Endothelial cell of umbilical vein (primary cell): ENCODE measurements around the gene THSD7B. TPM values are rescaled to one million over a fixed set of nuclear protein-coding genes. Genes with fewer than 3 reads are reported as not detected.

Experiments
- BruUV-seq: library from RNA; stranded (reverse); fragments of 400-500 nt; replicated peaks from 2 replicates; lab custom pipeline; 2021; lab: Mats Ljungman, UMichigan
- CTCF ChIA-PET: fragments of 300-600, 350-600 bp; sonication (Branson Sonifier 250); formaldehyde crosslinking; loops from one replicate; lab custom pipeline; 2021; ENCODE audit warnings: antibody characterized with exemption, inconsistent platforms; lab: Charles Lee
- POLR2A ChIA-PET: fragments of 300-600, 350-600 bp; sonication (Branson Sonifier 250); formaldehyde crosslinking; loops from one replicate; lab custom pipeline; 2021; ENCODE audit warnings: antibody characterized with exemption, inconsistent platforms; lab: Charles Lee
- DNase-seq: peaks from one replicate; pipeline ENCODE4 v3.0.0-alpha.2; 2011; ENCODE audit warnings: low read depth, low spot score
- FAIRE-seq: peaks from 2 replicates; lab custom pipeline; 2011; peaks lifted over from hg19 to GRCh38; lab: Jason Lieb, UNC
- H2AFZ ChIP-seq: 2 replicates; pipeline ENCODE4 v1.6.0; 2012; ENCODE audit warnings: low read depth, low read length, control low read depth, inconsistent platforms
- H3K27ac ChIP-seq: 2 replicates; pipeline ENCODE4 v1.5.1; 2011; ENCODE audit warnings: low read depth, mild to moderate bottlenecking, control low read depth, low read length, moderate library complexity; ENCODE audit not compliant: insufficient read depth
- H3K27me3 ChIP-seq, 2 experiments: 2 replicates each; pipeline versions ENCODE4 v1.6.0 to v1.6.1; 2011; ENCODE audit warnings: low read length in 2 of 2, mixed read lengths in 1 of 2; ENCODE audit not compliant: control insufficient read depth in 2 of 2, insufficient read depth in 2 of 2
- H3K36me3 ChIP-seq, 2 experiments: 2 replicates in 1 of 2; 3 replicates in 1 of 2; pipeline ENCODE4 v1.5.1; 2011; ENCODE audit warnings: low read length in 2 of 2, mild to moderate bottlenecking in 1 of 2, moderate library complexity in 1 of 2; ENCODE audit not compliant: control insufficient read depth in 2 of 2, insufficient read depth in 2 of 2; ENCODE audit errors: extremely low read depth in 1 of 2
- H3K4me1 ChIP-seq: 3 replicates; pipeline ENCODE4 v1.5.1; 2011; ENCODE audit warnings: mild to moderate bottlenecking, low read length; ENCODE audit not compliant: control insufficient read depth, insufficient read depth; ENCODE audit errors: extremely low read depth
- H3K4me2 ChIP-seq: 2 replicates; pipeline ENCODE4 v1.6.1; 2011; ENCODE audit warnings: low read length, control low read depth, mixed read lengths; ENCODE audit not compliant: insufficient read depth
- H3K4me3 ChIP-seq, 3 experiments: fragments of 200-600 bp in 1 of 3; sonication (generic), shearing (Covaris generic) in 1 of 3; replicated peaks in 1 of 3; 2 replicates each; pipeline ENCODE4 v1.5.1; 2011 to 2016; ENCODE audit warnings: control low read depth in 3 of 3, low read length in 3 of 3, mild to moderate bottlenecking in 2 of 3, inconsistent platforms in 1 of 3, low read depth in 1 of 3, moderate library complexity in 1 of 3; ENCODE audit not compliant: insufficient read depth in 1 of 3
- H3K79me2 ChIP-seq: 2 replicates; pipeline ENCODE4 v1.6.0; 2012; ENCODE audit warnings: low read length, inconsistent platforms; ENCODE audit not compliant: control insufficient read depth, insufficient read depth
- H3K9ac ChIP-seq: replicated peaks from 2 replicates; pipeline ENCODE3; 2011; ENCODE audit warnings: low read length, control low read depth; ENCODE audit not compliant: insufficient read depth; ENCODE audit errors: extremely low read depth
- H3K9me1 ChIP-seq: replicated peaks from 3 replicates; pipeline ENCODE4 v1.6.0; 2011; ENCODE audit warnings: mild to moderate bottlenecking, low read length; ENCODE audit not compliant: control insufficient read depth, insufficient read depth; ENCODE audit errors: extremely low read depth
- H3K9me3 ChIP-seq: replicated peaks from 2 replicates; pipeline ENCODE4 v1.5.1; 2012; ENCODE audit warnings: low read length, inconsistent platforms; ENCODE audit not compliant: control insufficient read depth, insufficient read depth
- H4K20me1 ChIP-seq: replicated peaks from 2 replicates; pipeline ENCODE3; 2011; ENCODE audit warnings: mild to moderate bottlenecking, low read length; ENCODE audit not compliant: control insufficient read depth, insufficient read depth; ENCODE audit errors: extremely low read depth
- EZH2 ChIP-seq: IDR thresholded peaks from 2 replicates; pipeline ENCODE4 v1.6.1; 2012; ENCODE audit warnings: borderline replicate concordance, low read depth, mild to moderate bottlenecking, moderate library complexity, low read length, inconsistent platforms; ENCODE audit not compliant: severe bottlenecking
- FOS ChIP-seq: IDR thresholded peaks from 2 replicates; pipeline ENCODE4 v1.6.1; 2011; ENCODE audit warnings: mild to moderate bottlenecking, low read length, moderate library complexity, borderline replicate concordance; ENCODE audit not compliant: insufficient read depth
- GATA2 ChIP-seq: IDR thresholded peaks from 2 replicates; pipeline ENCODE4 v1.7.0; 2011; ENCODE audit warnings: low read depth, mild to moderate bottlenecking, moderate library complexity, mixed read lengths, low read length; ENCODE audit not compliant: insufficient read length, insufficient read depth
- JUN ChIP-seq: IDR thresholded peaks from 2 replicates; pipeline ENCODE4 v1.6.1; 2011; ENCODE audit warnings: borderline replicate concordance, low read depth; ENCODE audit not compliant: insufficient read length, insufficient read depth
- MYC ChIP-seq: IDR thresholded peaks from one replicate; pipeline ENCODE4 v1.6.1; 2011; ENCODE audit warnings: mild to moderate bottlenecking, low read depth, low read length
- POLR2A ChIP-seq: IDR thresholded peaks from 2 replicates; pipeline ENCODE4 v1.6.1; 2012; ENCODE audit warnings: low read depth, mild to moderate bottlenecking, control low read depth, low read length
- POLR2AphosphoS5 ChIP-seq: IDR thresholded peaks from 2 replicates; pipeline ENCODE4 v1.6.1; 2012; ENCODE audit warnings: low read depth, mild to moderate bottlenecking, control low read depth, low read length, moderate library complexity; ENCODE audit not compliant: insufficient read depth
- dilution Hi-C: fragments of 300-500 bp; cut with MboI; formaldehyde crosslinking; loops from one replicate; pipeline ENCODE4 v1.15.0; 2019; ENCODE audit warnings: low sequenced_read_pairs; ENCODE audit not compliant: extremely low pct_ligation_motif_present
- intact Hi-C: fragments of 100-400 bp; cut with micrococcal nuclease; formaldehyde crosslinking; loops from one replicate; pipeline ENCODE4 v1.10.0; 2022
- polyA plus RNA-seq, 4 experiments: library from polyadenylated mRNA; depleted of rRNA in 3 of 4; stranded (reverse) in 3 of 4; unstranded in 1 of 4; fragments of >200 nt; gene quantifications; 2 replicates each; pipeline versions ENCODE4 v1.2.1 to v1.2.3, GENCODE V29; 2011 to 2012; ENCODE audit warnings: missing spikeins in 1 of 4
- total RNA-seq: library from RNA; stranded (reverse); gene quantifications from 2 replicates; pipeline ENCODE4 v1.2.3, GENCODE V29; 2021
- TF ChIP-seq, protein P1 (sequence below), 2 donors: IDR thresholded peaks; 1 replicate in 1 of 2; 2 replicates in 1 of 2; pipeline ENCODE4 v1.5.1; 2011; ENCODE audit warnings: low read length in 2 of 2, mild to moderate bottlenecking in 2 of 2, moderate library complexity in 2 of 2, control low read depth in 1 of 2, inconsistent platforms in 1 of 2, low read depth in 1 of 2; ENCODE audit not compliant: insufficient read depth in 1 of 2; ENCODE audit errors: extremely low read depth in 1 of 2
- TF ChIP-seq, protein P2 (sequence below): IDR thresholded peaks from 2 replicates; pipeline ENCODE4 v1.6.1; 2011; ENCODE audit not compliant: insufficient read depth, insufficient read length

Gene THSD7B
- total and polyA plus RNA-seq, 2 donors (not counting 3 experiments of a cell fraction or from before 2014, with no cell fraction given) = 0.04 TPM; not detected in 1

DNA sequence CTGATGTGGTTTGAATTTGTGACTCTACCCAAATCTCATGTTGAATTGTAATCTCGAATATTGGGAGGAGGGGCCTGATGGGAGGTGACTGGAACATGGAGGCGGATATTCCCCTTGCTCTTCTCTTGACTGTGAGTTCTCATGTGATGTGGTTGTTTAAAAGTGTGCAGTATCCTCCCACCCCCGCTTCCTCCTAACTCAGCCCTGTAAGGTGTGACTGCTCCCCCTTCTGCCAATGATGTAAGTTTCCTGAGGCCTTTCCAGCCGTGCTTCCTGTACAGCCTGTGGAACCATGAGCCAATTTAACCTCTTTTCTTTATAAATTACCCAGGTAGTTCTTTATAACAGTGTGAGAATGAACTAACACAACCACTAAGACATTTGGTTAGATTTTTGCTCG is 458.4 kb downstream of the THSD7B start:
- H3K4me1 ChIP-seq = no peaks in the 10 kb centered on the region
- no peak overlapping the region for H3K9ac ChIP-seq
- H3K9me3 ChIP-seq = no peaks in the 10 kb centered on the region
- no peaks in the 10 kb centered on the region for H3K27me3 ChIP-seq
- no peak for TF ChIP-seq EZH2
- TF ChIP-seq GATA2 = no peak
- no peak for TF ChIP-seq FOS
- H3K4me2 ChIP-seq = no peak overlapping the region
- dilution Hi-C loops = no loop called here
- FAIRE-seq (no peak), DNase-seq (no peak)
- BruUV-seq = no TSS peak
- CTCF ChIA-PET = no interaction called here
- no peaks in the 10 kb centered on the region for H3K9me1 ChIP-seq
- H3K36me3 ChIP-seq = no peaks in the 10 kb centered on the region
- no peaks in the 10 kb centered on the region for H3K79me2 ChIP-seq
- H2AFZ ChIP-seq = no peak overlapping the region
- POLR2A ChIA-PET = no interaction called here
- H3K27ac ChIP-seq = no peak overlapping the region
- intact Hi-C loops = no loop called here
- no peaks in the 10 kb centered on the region for H4K20me1 ChIP-seq
- H3K4me3 ChIP-seq = no peak overlapping the region

DNA sequence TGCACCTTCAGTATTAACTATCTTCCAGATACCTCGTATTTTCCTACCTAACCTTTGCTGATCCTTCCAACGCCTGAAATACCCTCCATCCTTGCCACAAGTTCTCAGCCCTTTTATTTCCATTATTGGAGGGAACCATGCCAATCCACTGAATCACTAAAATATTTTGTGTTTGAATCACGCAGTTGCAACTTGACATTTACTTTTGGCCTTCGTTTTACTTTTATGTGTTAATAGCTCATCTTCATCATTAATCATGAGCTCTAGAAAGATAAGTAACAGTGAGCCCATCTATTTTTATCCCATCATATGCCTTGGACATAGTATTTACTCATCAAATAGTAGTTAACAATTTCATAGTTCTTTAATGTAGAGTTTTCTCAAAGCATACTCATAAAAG is 463.2 kb downstream of the THSD7B start:
- ChIA-PET POLR2A (no interaction called here), CTCF (no interaction called here)
- FAIRE-seq = no peak
- Histone ChIP-seq H3K27me3 (no peaks in the 10 kb centered on the region), H3K4me1 (no peaks in the 10 kb centered on the region), H3K9me1 (no peaks in the 10 kb centered on the region), H4K20me1 (no peaks in the 10 kb centered on the region), H3K9ac (no peak overlapping the region), H3K36me3 (no peaks in the 10 kb centered on the region), H3K4me3 (no peak overlapping the region), H3K79me2 (no peaks in the 10 kb centered on the region), H3K27ac (no peak overlapping the region), H2AFZ (no peak overlapping the region), H3K9me3 (peaks cover 1% of the 10 kb centered on the region), H3K4me2 (no peak overlapping the region)
- intact Hi-C loops (loop anchor here (1.0 kb wide), 1 partner anchor 49 kb away; no protein-coding TSS in a partner anchor), dilution Hi-C loops (no loop called here)
- no peak for DNase-seq
- TF ChIP-seq GATA2 (no peak), POLR2AphosphoS5 (no peak), EZH2 (no peak), JUN (no peak), FOS (no peak), POLR2A (no peak), MYC (no peak)
- TF ChIP-seq, protein P1, sequence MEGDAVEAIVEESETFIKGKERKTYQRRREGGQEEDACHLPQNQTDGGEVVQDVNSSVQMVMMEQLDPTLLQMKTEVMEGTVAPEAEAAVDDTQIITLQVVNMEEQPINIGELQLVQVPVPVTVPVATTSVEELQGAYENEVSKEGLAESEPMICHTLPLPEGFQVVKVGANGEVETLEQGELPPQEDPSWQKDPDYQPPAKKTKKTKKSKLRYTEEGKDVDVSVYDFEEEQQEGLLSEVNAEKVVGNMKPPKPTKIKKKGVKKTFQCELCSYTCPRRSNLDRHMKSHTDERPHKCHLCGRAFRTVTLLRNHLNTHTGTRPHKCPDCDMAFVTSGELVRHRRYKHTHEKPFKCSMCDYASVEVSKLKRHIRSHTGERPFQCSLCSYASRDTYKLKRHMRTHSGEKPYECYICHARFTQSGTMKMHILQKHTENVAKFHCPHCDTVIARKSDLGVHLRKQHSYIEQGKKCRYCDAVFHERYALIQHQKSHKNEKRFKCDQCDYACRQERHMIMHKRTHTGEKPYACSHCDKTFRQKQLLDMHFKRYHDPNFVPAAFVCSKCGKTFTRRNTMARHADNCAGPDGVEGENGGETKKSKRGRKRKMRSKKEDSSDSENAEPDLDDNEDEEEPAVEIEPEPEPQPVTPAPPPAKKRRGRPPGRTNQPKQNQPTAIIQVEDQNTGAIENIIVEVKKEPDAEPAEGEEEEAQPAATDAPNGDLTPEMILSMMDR (IDR thresholded peaks at IDR 0.05; ENCODE audit: extremely low read depth in 1 of 2, insufficient read depth in 1 of 2, low read depth in 1 of 2, low read length in 2 of 2) = no peak
- TF ChIP-seq, protein P2, sequence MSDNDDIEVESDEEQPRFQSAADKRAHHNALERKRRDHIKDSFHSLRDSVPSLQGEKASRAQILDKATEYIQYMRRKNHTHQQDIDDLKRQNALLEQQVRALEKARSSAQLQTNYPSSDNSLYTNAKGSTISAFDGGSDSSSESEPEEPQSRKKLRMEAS = no peak
- BruUV-seq = no TSS peak
